Measurements from ENCODE around the gene USP49. TPM values are rescaled to one million over a fixed set of nuclear protein-coding genes. Genes with fewer than 3 reads are reported as not detected.
"Not testable (repeated sequence)": the region's sequence is repeated elsewhere in the genome, so short reads cannot be mapped to it uniquely, and the experiment has no call there.

The USP49 gene
- 8.3 TPM for total RNA-seq
- long read RNA-seq, partial matches to known transcripts, result 0 of 2 reads
- long read RNA-seq, other reads (novel, unspliced or antisense), result 2 of 2 reads

- DNase-seq (ENCODE audit: low spot score), result peak; percentile 96
Observed at GRCh38 chr6:41895300-41896233, at the start of gene USP49. USP49 (minus strand) TSS chr6:41895375; CDS start chr6:41806983, 88,392 bp downstream.

- DNase-seq (ENCODE audit: low spot score), result no peak
Observed at GRCh38 chr6:41943456-41943855, 48.3 kb upstream of the USP49 start.

GRCh38 chr6:41942882-41943281, 47.7 kb upstream of the USP49 start:
- DNase-seq (ENCODE audit: low spot score), result not testable (repeated sequence)

- no peak for DNase-seq (ENCODE audit: low spot score)
Observed at GRCh38 chr6:41942067-41942851, 47.1 kb upstream of the USP49 start.

- DNase-seq (ENCODE audit: low spot score), result peak; percentile 97
Observed at GRCh38 chr6:41941280-41942066, 46.3 kb upstream of the USP49 start, which contains the start of gene CCND3. CCND3 (minus strand) TSS chr6:41941808; CDS start chr6:41941649, 159 bp downstream.

GRCh38 chr6:41940759-41941279, 45.6 kb upstream of the USP49 start:
- DNase-seq (ENCODE audit: low spot score), result no peak

- DNase-seq (ENCODE audit: low spot score), result no peak
Observed at GRCh38 chr6:41939848-41940758, 44.9 kb upstream of the USP49 start.

- DNase-seq (ENCODE audit: low spot score), result no peak
Observed at GRCh38 chr6:41939176-41939847, 44.1 kb upstream of the USP49 start.

- no peak for DNase-seq (ENCODE audit: low spot score)
Observed at GRCh38 chr6:41938590-41939175, 43.5 kb upstream of the USP49 start.

- no peak for DNase-seq (ENCODE audit: low spot score)
Observed at GRCh38 chr6:41937861-41938574, 42.8 kb upstream of the USP49 start.

- DNase-seq (ENCODE audit: low spot score), result no peak
Observed at GRCh38 chr6:41937472-41937860, 42.3 kb upstream of the USP49 start.

- no peak for DNase-seq (ENCODE audit: low spot score)
Observed at GRCh38 chr6:41936073-41936837, 41.1 kb upstream of the USP49 start.

GRCh38 chr6:41935685-41936072, 40.5 kb upstream of the USP49 start:
- no peak for DNase-seq (ENCODE audit: low spot score)

- DNase-seq (ENCODE audit: low spot score), result no peak
Observed at GRCh38 chr6:41935193-41935574, 40.0 kb upstream of the USP49 start.

- no peak for DNase-seq (ENCODE audit: low spot score)
Observed at GRCh38 chr6:41934278-41935192, 39.4 kb upstream of the USP49 start.

GRCh38 chr6:41932378-41932777, 37.2 kb upstream of the USP49 start:
- no peak for DNase-seq (ENCODE audit: low spot score)
